Activated CD4-positive, CD25-positive, alpha-beta regulatory T cell treated with anti-CD3 and anti-CD28 coated beads, Interleukin-2, amount 50 U/mL, for 16 hours (primary cell): Measurements from ENCODE around the gene CCDC71L.

Experiments
- DNase-seq: peaks from one replicate; pipeline ENCODE4 v3.0.0-alpha.2; 2020; ENCODE audit warnings: low read depth, low spot score

Gene CCDC71L

GRCh38 chr7:106625678-106626301, 35.2 kb downstream of the CCDC71L start:
- DNase-seq = no peak

- no peak for DNase-seq
Measured at GRCh38 chr7:106623853-106624252, 37.1 kb downstream of the CCDC71L start.

- DNase-seq = no peak
Measured at GRCh38 chr7:106623315-106623660, 37.7 kb downstream of the CCDC71L start.

GRCh38 chr7:106622654-106623314, 38.2 kb downstream of the CCDC71L start:
- DNase-seq = no peak

- DNase-seq = no peak
Measured at GRCh38 chr7:106621393-106622132, 39.4 kb downstream of the CCDC71L start.

- no peak for DNase-seq
Measured at GRCh38 chr7:106620676-106621075, 40.3 kb downstream of the CCDC71L start.

GRCh38 chr7:106620034-106620433, 40.9 kb downstream of the CCDC71L start:
- no peak for DNase-seq

GRCh38 chr7:106619213-106619612, 41.7 kb downstream of the CCDC71L start:
- no peak for DNase-seq

- DNase-seq = no peak
Measured at GRCh38 chr7:106618480-106618879, 42.5 kb downstream of the CCDC71L start.

- DNase-seq = no peak
Measured at GRCh38 chr7:106617860-106618259, 43.1 kb downstream of the CCDC71L start.

GRCh38 chr7:106616708-106617051, 44.3 kb downstream of the CCDC71L start:
- no peak for DNase-seq

- DNase-seq = no peak
Measured at GRCh38 chr7:106615808-106616707, 44.9 kb downstream of the CCDC71L start.

- no peak for DNase-seq
Measured at GRCh38 chr7:106614751-106615150, 46.2 kb downstream of the CCDC71L start.

GRCh38 chr7:106613848-106614560, 47.0 kb downstream of the CCDC71L start:
- DNase-seq = no peak

- no peak for DNase-seq
Measured at GRCh38 chr7:106613279-106613678, 47.7 kb downstream of the CCDC71L start.

GRCh38 chr7:106612432-106612831, 48.5 kb downstream of the CCDC71L start:
- DNase-seq = no peak

GRCh38 chr7:106611911-106612310, 49.0 kb downstream of the CCDC71L start:
- DNase-seq = no peak

GRCh38 chr7:106610996-106611886, 49.7 kb downstream of the CCDC71L start:
- no peak for DNase-seq

GRCh38 chr7:106609416-106609815, 51.5 kb downstream of the CCDC71L start:
- no peak for DNase-seq

- DNase-seq = no peak
Measured at GRCh38 chr7:106608661-106609060, 52.3 kb downstream of the CCDC71L start.
